ENCODE measurements around the gene LRRFIP1. TPM values are rescaled to one million over a fixed set of nuclear protein-coding genes. Genes with fewer than 3 reads are reported as not detected.

LRRFIP1 gene
- total RNA-seq, 1 donor from 2014 or later: 91.5 TPM

GRCh38 chr2:237766340-237766739 is 139.0 kb downstream of the LRRFIP1 start:
- Mint-ChIP-seq H3K27me3 (ENCODE audit: low read depth) (no peaks in the 10 kb centered on the region), H3K27ac (ENCODE audit: unreplicated experiment) (peak overlapping the region; percentile 95), H3K9me3 (ENCODE audit: low read depth) (no peaks in the 10 kb centered on the region), H3K4me1 (ENCODE audit: low read depth) (peaks cover 13% of the 10 kb centered on the region), H3K36me3 (ENCODE audit: low read depth) (peaks cover 33% of the 10 kb centered on the region), H3K4me3 (ENCODE audit: unreplicated experiment) (no peak overlapping the region)
- no peak for TF ChIP-seq CTCF (IDR thresholded peaks at IDR 0.05)
- DNase-seq (ENCODE audit: low spot score): no peak

- Mint-ChIP-seq H3K27me3 (ENCODE audit: low read depth) (no peaks in the 10 kb centered on the region), H3K27ac (ENCODE audit: unreplicated experiment) (no peak overlapping the region), H3K4me1 (ENCODE audit: low read depth) (peaks cover 9% of the 10 kb centered on the region), H3K36me3 (ENCODE audit: low read depth) (peaks cover 30% of the 10 kb centered on the region), H3K9me3 (ENCODE audit: low read depth) (no peaks in the 10 kb centered on the region), H3K4me3 (ENCODE audit: unreplicated experiment) (no peak overlapping the region)
- TF ChIP-seq CTCF (IDR thresholded peaks at IDR 0.05): no peak
- no peak for DNase-seq (ENCODE audit: low spot score)
These were observed 145.1 kb downstream of the LRRFIP1 start for GRCh38 chr2:237772513-237772912.

GRCh38 chr2:237773826-237774225 is 146.4 kb downstream of the LRRFIP1 start:
- Mint-ChIP-seq H3K4me1 (ENCODE audit: low read depth) (peaks cover 9% of the 10 kb centered on the region), H3K4me3 (ENCODE audit: unreplicated experiment) (no peak overlapping the region), H3K27ac (ENCODE audit: unreplicated experiment) (no peak overlapping the region), H3K9me3 (ENCODE audit: low read depth) (no peaks in the 10 kb centered on the region), H3K27me3 (ENCODE audit: low read depth) (no peaks in the 10 kb centered on the region), H3K36me3 (ENCODE audit: low read depth) (peaks cover 38% of the 10 kb centered on the region)
- no peak for TF ChIP-seq CTCF (IDR thresholded peaks at IDR 0.05)
- no peak for DNase-seq (ENCODE audit: low spot score)

- Mint-ChIP-seq H3K36me3 (ENCODE audit: low read depth) (peaks cover 38% of the 10 kb centered on the region), H3K4me1 (ENCODE audit: low read depth) (peaks cover 9% of the 10 kb centered on the region)
These were observed 147.6 kb downstream of the LRRFIP1 start for GRCh38 chr2:237774811-237775553.

GRCh38 chr2:237779521-237779920 is 152.1 kb downstream of the LRRFIP1 start:
- no peaks in the 10 kb centered on the region for H3K27me3 Mint-ChIP-seq (ENCODE audit: low read depth)
- H3K9me3 Mint-ChIP-seq (ENCODE audit: low read depth): no peaks in the 10 kb centered on the region
- TF ChIP-seq CTCF (IDR thresholded peaks at IDR 0.05): no peak
- H3K4me3 Mint-ChIP-seq (ENCODE audit: unreplicated experiment): no peak overlapping the region
- H3K27ac Mint-ChIP-seq (ENCODE audit: unreplicated experiment): no peak overlapping the region
- H3K36me3 Mint-ChIP-seq (ENCODE audit: low read depth): peaks cover 49% of the 10 kb centered on the region
- DNase-seq (ENCODE audit: low spot score): no peak
- H3K4me1 Mint-ChIP-seq (ENCODE audit: low read depth): peaks cover 4% of the 10 kb centered on the region

More at GRCh38 chr2:237774811-237775553, 147.6 kb downstream of the LRRFIP1 start:
- H3K9me3 Mint-ChIP-seq (ENCODE audit: low read depth): no peaks in the 10 kb centered on the region
- H3K27me3 Mint-ChIP-seq (ENCODE audit: low read depth): no peaks in the 10 kb centered on the region
- no peak for DNase-seq (ENCODE audit: low spot score)
- peak; percentile 84 for TF ChIP-seq CTCF (IDR thresholded peaks at IDR 0.05)
- no peak overlapping the region for H3K27ac Mint-ChIP-seq (ENCODE audit: unreplicated experiment)
- H3K4me3 Mint-ChIP-seq (ENCODE audit: unreplicated experiment): no peak overlapping the region
